Muscle of leg (tissue), 11 donors: ENCODE measurements around the gene KCTD11. TPM values are rescaled to one million over a fixed set of nuclear protein-coding genes. Genes with fewer than 3 reads are reported as not detected.

Experiments
- DNase-seq: peaks from one replicate; pipeline ENCODE4 v3.0.0; 2013
- H3K27ac ChIP-seq: one replicate; pipeline ENCODE4 v1.5.1; 2013; ENCODE audit warnings: mild to moderate bottlenecking, low read length, control low read depth
- H3K27me3 ChIP-seq: one replicate; pipeline ENCODE4 v1.6.1; 2013; ENCODE audit warnings: low read length; ENCODE audit not compliant: control insufficient read depth, insufficient read depth
- H3K36me3 ChIP-seq: one replicate; pipeline ENCODE4 v1.6.1; 2013; ENCODE audit warnings: low read length; ENCODE audit not compliant: control insufficient read depth, insufficient read depth
- H3K4me1 ChIP-seq: one replicate; pipeline ENCODE4 v1.6.1; 2013; ENCODE audit warnings: low read length; ENCODE audit not compliant: control insufficient read depth, insufficient read depth
- H3K4me3 ChIP-seq: one replicate; pipeline ENCODE4 v1.5.1; 2013; ENCODE audit warnings: low read length, control low read depth
- H3K9me3 ChIP-seq: replicated peaks from 2 replicates; pipeline ENCODE4 v1.6.1; 2013; ENCODE audit warnings: low read depth, low read length; ENCODE audit not compliant: control insufficient read depth
- WGBS: methylation state at CpG from one replicate; pipeline ENCODE4 v1.1.5; 2013; ENCODE audit warnings: missing lambda C conversion rate; ENCODE audit not compliant: insufficient coverage; 5-methylcytosine and 5-hydroxymethylcytosine counted together
- polyA plus RNA-seq, 8 donors: library from polyadenylated mRNA; unstranded; fragments of 120-200 nt; gene quantifications; one replicate each; pipeline versions ENCODE4 v1.2.1 to v1.2.3, GENCODE V29; 2013; ENCODE audit warnings: inconsistent platforms in 1 of 8, low replicate concordance in 1 of 8; ENCODE audit not compliant: insufficient read length in 8 of 8, insufficient read depth in 1 of 8
- total RNA-seq: library from RNA; stranded (reverse); fragments of 120-200 nt; gene quantifications from one replicate; pipeline ENCODE4 v1.2.4, GENCODE V29; 2013

KCTD11 gene
- total and polyA plus RNA-seq, 9 donors, result 4.7 to 10.5 (median 7.8) TPM

DNA sequence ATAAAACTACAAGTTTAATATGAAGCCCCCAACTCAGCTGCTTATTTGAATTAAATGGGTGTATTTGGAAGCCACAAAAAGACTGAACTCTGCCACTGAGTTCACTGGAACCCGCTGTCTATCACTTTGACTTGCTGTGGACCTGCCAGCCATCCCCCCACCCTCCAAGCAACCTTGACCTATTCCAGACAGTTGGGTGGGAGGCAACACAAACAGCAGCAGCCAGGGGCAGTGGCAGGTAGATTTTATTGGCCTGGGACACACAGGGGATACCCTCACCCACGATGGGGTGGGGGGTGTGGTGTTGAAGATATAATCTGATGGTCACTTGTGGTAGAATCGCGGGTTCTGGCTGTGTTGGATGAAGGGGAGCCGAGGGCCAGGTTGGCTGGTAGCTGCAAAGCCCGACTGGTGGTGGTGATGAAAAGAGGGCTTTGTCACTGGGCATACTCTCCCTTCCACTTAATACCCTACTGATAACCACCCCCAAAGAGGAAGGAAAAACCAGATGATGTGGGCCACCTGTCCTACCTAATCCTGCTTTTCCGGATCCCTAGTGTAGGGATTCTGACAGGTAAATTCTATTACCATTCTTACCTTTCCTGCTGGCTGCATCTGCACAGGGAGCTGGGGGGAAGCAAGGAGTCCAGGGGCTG, 39.4 kb upstream of the KCTD11 start:
- no peaks in the 10 kb centered on the region for H3K27me3 ChIP-seq
- DNase-seq, result no peak
- 63% methylated on average over 1 of the region's 7 CpGs for WGBS
- no peak overlapping the region for H3K27ac ChIP-seq
- peaks cover 42% of the 10 kb centered on the region for H3K4me1 ChIP-seq
- no peaks in the 10 kb centered on the region for H3K9me3 ChIP-seq
- H3K4me3 ChIP-seq, result no peak overlapping the region
- H3K36me3 ChIP-seq, result peaks cover 65% of the 10 kb centered on the region

DNA sequence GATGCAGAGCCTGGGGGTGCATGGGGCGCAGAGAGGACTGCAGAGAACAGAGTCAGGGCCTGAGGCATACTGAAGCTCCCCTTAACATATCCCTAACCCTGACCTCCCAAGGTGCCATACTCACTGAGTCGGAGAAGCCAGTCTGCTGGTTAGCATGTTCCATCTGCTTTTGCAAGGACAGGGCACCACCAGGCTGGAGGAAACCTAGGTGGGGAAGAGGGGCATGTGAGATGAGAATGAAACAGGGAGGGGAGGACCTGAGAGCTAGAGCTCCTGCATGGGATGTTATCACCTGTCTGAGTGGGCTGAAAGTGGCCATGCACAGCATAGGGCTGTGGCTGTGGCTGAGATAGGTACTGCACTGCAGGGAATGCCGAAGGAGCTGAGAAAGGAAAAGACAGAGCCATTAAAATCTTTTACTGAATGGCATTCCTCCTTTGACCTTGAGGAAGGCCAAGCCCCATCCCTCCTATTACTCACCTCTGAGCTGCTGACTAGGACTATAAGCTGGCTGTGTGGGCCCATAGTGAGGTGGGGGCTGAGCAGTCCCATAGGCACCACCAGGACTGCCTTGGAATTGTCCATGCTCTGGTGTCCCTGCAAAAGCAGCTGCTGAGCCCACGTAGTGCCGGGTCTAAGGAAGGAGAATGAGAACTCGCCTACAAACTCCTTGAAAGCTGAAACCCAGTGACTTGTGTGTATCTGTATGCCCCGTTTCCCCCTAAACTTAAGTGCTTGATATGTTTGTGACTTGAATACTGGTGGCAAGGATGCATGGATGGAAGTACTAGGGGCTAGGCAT, 38.7 kb upstream of the KCTD11 start:
- H3K36me3 ChIP-seq, result peaks cover 72% of the 10 kb centered on the region
- no peak overlapping the region for H3K4me3 ChIP-seq
- H3K9me3 ChIP-seq, result no peaks in the 10 kb centered on the region
- no peaks in the 10 kb centered on the region for H3K27me3 ChIP-seq
- H3K4me1 ChIP-seq, result peaks cover 42% of the 10 kb centered on the region
- 86% methylated on average over 6 of the region's 7 CpGs for WGBS
- no peak for DNase-seq
- no peak overlapping the region for H3K27ac ChIP-seq

DNA sequence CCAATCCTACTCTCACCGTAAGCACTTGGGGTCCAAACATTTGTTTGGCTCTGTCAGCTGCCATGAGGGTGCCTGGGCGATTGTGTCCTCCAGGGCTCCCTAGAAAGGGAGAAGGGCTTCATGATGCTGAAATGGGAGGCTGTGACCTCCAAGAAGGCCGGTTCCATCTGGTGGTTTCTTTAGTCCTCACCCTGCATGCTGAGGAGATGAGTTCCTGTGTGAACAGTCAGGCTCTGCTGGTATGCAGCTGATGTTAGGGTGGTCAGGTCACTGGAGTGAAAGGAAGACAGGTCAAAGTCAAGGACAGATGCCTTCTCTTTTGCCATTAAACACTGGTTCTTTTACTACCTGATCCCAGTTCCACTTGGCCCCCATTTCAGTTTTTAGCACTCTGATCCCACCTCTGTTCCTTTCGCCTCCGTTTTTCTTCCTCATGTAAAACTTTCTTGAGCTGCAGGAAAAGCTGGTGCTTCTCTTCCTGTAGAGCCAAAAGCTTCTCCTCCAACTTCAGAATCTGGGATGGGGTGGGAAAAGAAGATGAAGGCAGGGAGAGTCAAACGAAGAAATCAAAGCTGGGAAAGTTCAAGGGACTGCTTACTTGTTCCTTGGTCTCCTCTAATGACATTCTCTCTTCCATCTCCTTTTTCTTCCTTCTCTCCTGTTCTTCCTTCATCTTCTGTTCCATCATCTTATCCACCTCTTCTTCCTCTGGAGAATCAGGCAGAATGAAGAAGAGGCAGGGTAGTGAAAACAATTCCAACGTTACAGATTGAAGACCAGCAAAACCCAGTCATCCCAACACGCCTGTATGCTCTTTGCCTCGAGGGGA, 37.9 kb upstream of the KCTD11 start:
- Histone ChIP-seq H3K27ac (peak overlapping the region; percentile 75), H3K4me1 (peaks cover 34% of the 10 kb centered on the region), H3K36me3 (peaks cover 80% of the 10 kb centered on the region), H3K27me3 (no peaks in the 10 kb centered on the region), H3K4me3 (peak overlapping the region; percentile 76), H3K9me3 (no peaks in the 10 kb centered on the region)
- DNase-seq, result no peak
- WGBS, result 53% methylated on average over 4 of the region's 9 CpGs

DNA sequence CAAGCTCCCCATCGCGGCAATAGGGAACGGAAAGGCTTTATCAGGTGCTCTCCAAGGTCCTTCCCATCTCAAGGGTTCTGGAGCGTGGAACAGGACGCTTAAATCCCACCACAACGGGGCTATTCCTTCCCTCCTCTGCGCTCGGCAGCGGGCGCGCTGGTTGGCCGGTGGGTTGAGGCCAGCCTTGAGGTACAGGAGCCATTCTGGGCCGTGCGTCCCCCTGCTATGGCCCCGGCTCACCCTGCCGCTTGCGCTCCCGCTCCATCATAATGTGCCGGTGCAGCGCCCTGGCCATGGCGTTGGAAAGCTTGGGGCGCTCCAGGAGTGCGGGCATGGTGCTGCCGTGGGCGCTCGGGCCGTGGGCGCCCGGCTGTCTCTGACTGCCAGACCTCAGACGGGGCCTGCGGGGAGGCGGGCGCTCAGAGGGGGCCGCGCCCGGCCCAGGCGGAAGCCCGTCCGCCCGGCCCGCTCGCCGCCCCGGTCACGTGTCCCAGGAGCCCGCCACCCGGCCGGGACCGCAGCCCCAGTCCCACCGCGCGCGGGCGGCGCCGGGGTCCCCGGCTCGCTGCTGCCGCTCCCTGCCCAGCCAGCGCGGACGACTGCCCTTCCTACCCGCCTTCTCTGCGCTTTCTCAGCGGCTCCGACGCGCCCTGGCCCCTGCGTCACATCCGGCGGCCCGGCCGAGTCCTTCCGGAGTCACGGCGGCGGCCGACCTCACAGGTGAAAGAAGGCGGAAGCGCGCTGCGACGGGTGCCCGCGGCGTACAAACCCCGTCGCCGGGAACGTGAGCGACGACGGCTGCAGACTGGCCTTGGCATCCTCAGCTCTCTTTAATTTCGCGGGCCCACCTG, 37.0 kb upstream of the KCTD11 start, which contains the start of gene GPS2:
GPS2 (minus strand) TSS at position 642 of the 851 bp plus-strand sequence; CDS start at position 334, 308 bp downstream.
- H3K4me1 ChIP-seq, result peaks cover 26% of the 10 kb centered on the region
- H3K27ac ChIP-seq, result peak within 1 kb of the TSS; percentile 80
- H3K36me3 ChIP-seq, result peaks cover 75% of the 10 kb centered on the region
- no peaks in the 10 kb centered on the region for H3K27me3 ChIP-seq
- peak within 1 kb of the TSS; percentile 76 for H3K4me3 ChIP-seq
- WGBS, result under 1% methylated on average over 92 of the region's 95 CpGs
- H3K9me3 ChIP-seq, result no peaks in the 10 kb centered on the region
- DNase-seq, result peak; percentile 94

GRCh38 chr17:7315570-7316235, 36.3 kb upstream of the KCTD11 start:
- Histone ChIP-seq H3K9me3 (no peaks in the 10 kb centered on the region), H3K27me3 (no peaks in the 10 kb centered on the region), H3K4me3 (peak overlapping the region; percentile 76), H3K4me1 (peaks cover 24% of the 10 kb centered on the region), H3K27ac (peak overlapping the region; percentile 80), H3K36me3 (peaks cover 75% of the 10 kb centered on the region)
- no peak for DNase-seq
- WGBS, result 79% methylated on average over 9 of the region's 30 CpGs

DNA sequence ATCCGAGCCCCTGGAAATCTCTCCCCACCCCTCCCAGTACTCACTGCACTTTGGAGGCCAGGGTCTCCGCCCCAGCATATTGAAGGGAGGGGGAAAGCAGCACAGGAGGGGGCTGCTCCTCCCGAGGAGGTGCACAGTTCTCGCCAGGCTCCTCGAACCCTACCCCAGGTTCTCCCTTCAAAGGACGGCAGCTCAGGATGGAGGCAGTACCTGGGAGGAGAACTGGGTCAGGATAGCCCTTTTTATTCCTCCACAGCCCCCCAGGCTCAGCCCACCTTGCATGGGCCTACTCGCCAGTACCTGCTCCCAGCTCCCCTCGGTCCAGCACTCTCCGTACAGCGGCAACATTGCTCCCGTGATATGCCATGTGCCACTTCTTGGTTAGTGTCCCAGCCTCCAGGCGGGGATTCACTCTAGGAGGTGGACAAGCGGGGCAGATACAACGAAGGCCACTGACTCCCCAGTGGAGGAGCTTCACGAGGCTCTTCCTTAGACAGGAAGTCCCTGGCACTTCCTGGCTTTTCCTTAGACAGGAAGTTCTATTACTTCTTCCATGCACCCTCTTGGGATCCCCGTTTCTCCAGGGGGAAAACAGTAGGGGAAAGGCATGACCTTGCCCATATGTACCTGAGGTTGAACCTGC, 34.7 kb upstream of the KCTD11 start:
- no peak for DNase-seq
- Histone ChIP-seq H3K4me1 (peaks cover 24% of the 10 kb centered on the region), H3K36me3 (peaks cover 76% of the 10 kb centered on the region), H3K27me3 (no peaks in the 10 kb centered on the region), H3K9me3 (no peaks in the 10 kb centered on the region), H3K27ac (no peak overlapping the region), H3K4me3 (no peak overlapping the region)
- 92% methylated on average over 11 of the region's 16 CpGs for WGBS

DNA sequence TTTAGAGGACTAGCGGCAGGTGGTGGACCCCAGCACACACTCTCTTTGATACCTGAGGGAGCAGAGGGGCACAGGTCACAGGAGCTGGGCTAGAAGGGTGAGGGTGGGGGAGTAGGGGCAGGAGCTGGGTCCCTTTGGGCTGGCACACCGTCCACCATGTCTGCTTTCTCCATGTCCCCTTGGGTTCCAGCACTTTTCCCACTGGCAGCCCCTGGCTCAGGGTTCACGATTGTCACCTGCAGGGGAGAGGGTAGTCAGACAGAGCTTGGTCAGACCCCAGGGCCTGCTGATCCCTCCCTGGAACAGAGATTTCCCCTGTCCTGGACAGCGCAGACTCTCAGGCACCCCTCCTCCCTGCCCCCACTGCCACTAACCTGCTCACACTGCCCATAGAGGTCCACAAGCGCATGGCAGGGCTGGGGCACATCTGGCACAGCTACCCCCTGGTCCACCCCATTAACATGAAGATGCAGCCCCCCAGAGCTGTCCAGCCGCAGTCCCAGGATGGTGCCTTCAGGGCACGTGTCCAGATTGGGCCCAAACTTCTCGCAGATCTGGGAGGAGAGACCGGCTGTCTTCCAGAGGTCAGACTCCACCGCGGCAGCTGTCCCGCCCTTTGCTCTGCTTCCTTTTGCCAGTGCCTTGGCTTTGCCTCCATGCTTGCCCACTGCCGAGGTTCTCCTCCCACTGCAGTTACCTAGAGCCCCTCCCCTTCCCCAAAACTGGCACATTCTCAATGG, 33.7 kb upstream of the KCTD11 start:
- H3K4me1 ChIP-seq, result peaks cover 22% of the 10 kb centered on the region
- H3K36me3 ChIP-seq, result peaks cover 76% of the 10 kb centered on the region
- H3K4me3 ChIP-seq, result no peak overlapping the region
- DNase-seq, result no peak
- H3K9me3 ChIP-seq, result no peaks in the 10 kb centered on the region
- 93% methylated on average over 11 of the region's 13 CpGs for WGBS
- no peak overlapping the region for H3K27ac ChIP-seq
- H3K27me3 ChIP-seq, result no peaks in the 10 kb centered on the region

DNA sequence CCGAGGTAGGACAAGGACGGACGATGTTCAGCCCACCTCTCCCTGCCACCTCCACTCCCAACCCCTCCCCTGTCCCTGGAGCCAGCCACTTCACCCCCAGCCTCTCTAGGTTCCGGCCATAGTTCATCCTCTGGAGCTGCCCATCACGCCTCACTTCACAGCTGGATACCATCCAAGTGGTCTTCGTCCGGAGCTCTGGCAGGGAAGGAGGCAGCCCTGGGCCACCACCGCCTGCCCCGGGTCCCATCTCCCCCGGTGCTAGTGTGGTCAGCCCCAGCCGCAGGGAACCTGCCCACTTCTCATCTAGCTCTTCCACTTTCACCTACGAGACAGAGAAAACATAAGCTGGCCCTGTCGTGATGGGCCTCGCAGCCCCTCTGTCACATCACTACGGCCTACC, 30.5 kb upstream of the KCTD11 start:
- DNase-seq, result no peak
- H3K27me3 ChIP-seq, result no peaks in the 10 kb centered on the region
- no peak overlapping the region for H3K27ac ChIP-seq
- 90% methylated on average over 14 of the region's 15 CpGs for WGBS
- H3K36me3 ChIP-seq, result peaks cover 89% of the 10 kb centered on the region
- no peaks in the 10 kb centered on the region for H3K4me1 ChIP-seq
- no peak overlapping the region for H3K4me3 ChIP-seq
- no peaks in the 10 kb centered on the region for H3K9me3 ChIP-seq
